ENCODE results near the gene RXYLT1.

Gene RXYLT1

DNA sequence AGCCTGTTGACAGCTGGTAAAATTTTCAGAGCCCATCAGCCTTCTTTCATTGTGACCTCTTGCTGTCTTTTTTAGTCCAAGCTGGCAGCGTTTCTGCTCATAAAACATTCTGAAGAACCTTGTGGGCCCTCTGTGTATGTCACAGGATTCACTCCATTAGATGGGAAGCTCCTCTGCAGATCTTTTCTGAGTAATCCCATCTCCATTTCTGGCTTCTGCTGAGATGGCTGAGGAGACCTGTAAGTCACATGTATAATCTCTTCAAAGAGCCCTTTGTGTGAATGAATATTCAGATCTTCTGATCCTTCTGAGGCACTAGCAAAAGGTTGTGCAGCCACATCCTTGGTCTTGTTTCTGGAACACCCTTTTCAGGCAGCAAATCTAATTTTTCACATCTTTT lies 2.8 kb downstream of the RXYLT1 start:
- Mint-ChIP-seq H3K36me3 (peaks cover 35% of the 10 kb centered on the region), H3K9me3 (no peaks in the 10 kb centered on the region), H3K27me3 (no peaks in the 10 kb centered on the region), H3K4me1 (peaks cover 20% of the 10 kb centered on the region), H3K27ac (no peak overlapping the region), H3K4me3 (no peak overlapping the region)
- no peak for ATAC-seq

DNA sequence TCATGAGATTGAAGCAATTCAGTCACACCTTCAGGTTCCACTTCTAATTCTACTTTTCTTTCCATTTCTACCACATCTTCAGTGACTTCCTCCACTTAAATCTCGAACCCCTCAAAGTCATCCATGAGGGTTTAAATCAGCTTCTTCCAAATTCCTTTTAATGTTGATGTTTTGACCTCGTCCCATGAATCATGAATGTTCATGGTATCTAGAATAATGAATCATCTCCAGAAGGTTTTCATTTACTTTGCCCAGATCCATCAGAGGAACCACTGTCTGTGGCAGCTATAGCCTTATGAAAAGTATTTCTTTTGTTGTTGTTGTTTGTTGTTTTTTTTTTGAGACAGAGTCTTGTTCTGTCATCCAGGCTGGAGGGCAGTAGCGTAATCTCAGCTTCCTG lies 7.6 kb downstream of the RXYLT1 start:
- no peak for ATAC-seq
- H3K27me3 Mint-ChIP-seq: no peaks in the 10 kb centered on the region
- H3K9me3 Mint-ChIP-seq: no peaks in the 10 kb centered on the region
- peaks cover 74% of the 10 kb centered on the region for H3K36me3 Mint-ChIP-seq
- H3K27ac Mint-ChIP-seq: no peak overlapping the region
- H3K4me1 Mint-ChIP-seq: peaks cover 8% of the 10 kb centered on the region
- no peak overlapping the region for H3K4me3 Mint-ChIP-seq

DNA sequence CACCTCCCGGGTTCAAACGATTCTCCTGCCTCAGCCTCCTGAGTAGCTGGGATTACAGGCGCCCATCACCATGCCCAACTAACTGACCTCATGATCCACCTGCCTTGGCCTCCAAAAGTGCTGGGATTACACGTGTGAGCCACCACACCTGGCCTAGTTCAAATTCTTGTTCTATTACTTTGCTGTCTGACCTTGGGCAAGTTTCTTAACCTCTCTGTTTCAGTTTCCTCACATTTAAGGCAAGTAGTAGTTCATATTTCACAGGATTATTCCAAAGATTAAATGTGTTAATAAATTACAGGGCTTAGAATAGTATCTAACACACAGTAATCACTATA lies 10.9 kb downstream of the RXYLT1 start:
- ATAC-seq: no peak
- no peaks in the 10 kb centered on the region for H3K9me3 Mint-ChIP-seq
- H3K27me3 Mint-ChIP-seq: no peaks in the 10 kb centered on the region
- no peak overlapping the region for H3K4me3 Mint-ChIP-seq
- H3K27ac Mint-ChIP-seq: no peak overlapping the region
- H3K36me3 Mint-ChIP-seq: peaks cover 55% of the 10 kb centered on the region
- no peaks in the 10 kb centered on the region for H3K4me1 Mint-ChIP-seq

DNA sequence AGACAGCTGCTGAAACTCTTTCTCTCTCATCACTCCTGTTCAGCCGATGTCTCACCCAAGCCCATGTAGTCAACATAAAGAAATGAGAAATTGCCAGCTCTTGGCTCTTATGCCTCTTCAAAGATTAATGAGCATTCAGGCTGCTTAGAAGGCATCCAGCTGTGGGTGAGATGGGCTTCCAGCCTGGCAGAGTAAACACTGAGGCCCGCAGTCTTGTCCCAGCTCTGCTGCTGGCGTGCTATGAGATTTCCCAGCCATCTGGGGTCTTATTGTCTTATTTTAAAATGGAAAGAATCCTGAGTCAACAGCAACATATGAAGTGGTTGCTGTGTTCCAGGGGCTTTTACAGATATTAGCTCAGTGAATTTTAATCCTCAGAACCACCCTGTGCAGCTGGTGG lies 12.6 kb downstream of the RXYLT1 start:
- no peak overlapping the region for H3K27ac Mint-ChIP-seq

DNA sequence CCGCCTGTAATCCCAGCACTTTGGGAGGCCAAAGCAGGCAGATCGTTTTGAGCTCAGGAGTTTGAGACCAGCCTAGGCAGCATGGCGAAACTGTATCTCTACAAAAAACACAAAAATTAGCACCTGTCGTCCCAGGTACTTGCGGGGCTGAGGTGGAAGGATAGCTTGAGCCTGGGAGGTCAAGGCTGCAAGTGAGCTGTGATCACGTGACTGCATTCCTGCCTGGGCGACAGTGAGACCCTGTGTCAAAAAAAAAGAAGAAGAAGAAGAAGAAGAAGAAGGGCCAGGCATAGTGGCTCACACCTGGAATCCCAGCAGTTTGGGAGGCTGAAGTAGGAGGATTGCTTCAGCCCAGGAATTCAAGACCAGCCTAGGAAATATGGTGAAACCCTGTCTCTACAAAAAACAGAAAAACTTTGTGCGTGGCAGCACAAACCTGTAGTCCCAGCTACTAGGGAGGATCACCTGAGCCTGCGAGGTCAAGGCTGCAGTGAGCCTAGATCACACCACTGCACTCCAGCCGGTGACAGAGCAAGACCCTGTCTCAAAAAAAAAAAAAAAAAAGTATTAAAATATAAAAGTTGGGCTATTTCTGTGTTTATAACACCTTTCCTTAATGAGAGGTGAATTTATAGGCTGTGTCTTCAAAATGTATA lies 15.5 kb downstream of the RXYLT1 start:
- Mint-ChIP-seq H3K27me3 (no peaks in the 10 kb centered on the region), H3K36me3 (peaks cover 28% of the 10 kb centered on the region), H3K4me3 (no peak overlapping the region), H3K9me3 (no peaks in the 10 kb centered on the region), H3K4me1 (no peaks in the 10 kb centered on the region), H3K27ac (no peak overlapping the region)
- ATAC-seq: no peak

More for the DNA sequence above, 12.6 kb downstream of the RXYLT1 start:
- Mint-ChIP-seq H3K4me1 (no peaks in the 10 kb centered on the region), H3K9me3 (no peaks in the 10 kb centered on the region), H3K36me3 (peaks cover 52% of the 10 kb centered on the region), H3K27me3 (no peaks in the 10 kb centered on the region), H3K4me3 (no peak overlapping the region)
- ATAC-seq: no peak

DNA sequence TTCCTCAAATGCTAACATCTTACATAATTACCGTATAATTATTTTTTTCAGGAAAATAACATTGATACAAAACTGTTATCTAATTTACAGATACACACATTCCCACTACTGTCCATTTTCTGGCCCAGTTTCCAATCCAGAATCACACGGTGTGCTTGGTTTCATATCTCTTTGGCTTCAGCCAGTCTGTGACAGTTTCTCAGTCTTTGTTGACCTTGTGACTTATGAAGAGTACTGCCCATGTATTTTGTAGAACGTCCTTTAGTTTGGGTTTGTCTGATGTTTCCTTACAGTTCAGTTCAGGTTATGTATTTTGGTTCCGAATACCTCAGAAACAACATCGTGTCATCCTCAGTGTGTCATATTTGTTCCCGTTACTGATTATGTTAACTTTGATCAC lies 16.2 kb downstream of the RXYLT1 start:
- H3K36me3 Mint-ChIP-seq: peaks cover 20% of the 10 kb centered on the region
- no peak overlapping the region for H3K27ac Mint-ChIP-seq
- ATAC-seq: no peak
- no peaks in the 10 kb centered on the region for H3K27me3 Mint-ChIP-seq
- no peak overlapping the region for H3K4me3 Mint-ChIP-seq
- no peaks in the 10 kb centered on the region for H3K9me3 Mint-ChIP-seq
- H3K4me1 Mint-ChIP-seq: no peaks in the 10 kb centered on the region

DNA sequence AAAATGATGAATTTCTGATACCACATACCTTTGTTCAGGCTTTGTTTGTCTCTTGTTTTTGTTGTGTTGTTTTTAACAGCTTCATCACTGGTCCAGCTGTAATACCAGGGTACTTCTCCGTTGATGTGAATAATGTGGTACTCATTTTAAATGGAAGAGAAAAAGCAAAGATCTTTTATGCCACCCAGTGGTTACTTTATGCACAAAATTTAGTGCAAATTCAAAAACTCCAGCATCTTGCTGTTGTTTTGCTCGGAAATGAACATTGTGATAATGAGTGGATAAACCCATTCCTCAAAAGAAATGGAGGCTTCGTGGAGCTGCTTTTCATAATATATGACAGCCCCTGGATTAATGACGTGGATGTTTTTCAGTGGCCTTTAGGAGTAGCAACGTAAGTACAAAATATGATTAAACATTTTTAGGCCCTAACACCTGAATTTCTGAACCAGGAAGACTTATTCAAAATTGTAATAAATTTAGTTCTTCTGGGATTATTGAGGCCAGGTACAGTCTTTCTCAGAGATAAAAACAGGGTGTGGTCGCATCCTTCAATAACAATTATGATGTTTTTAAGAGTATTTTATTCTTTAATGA lies 22.4 kb downstream of the RXYLT1 start:
- Mint-ChIP-seq H3K4me3 (no peak overlapping the region), H3K9me3 (no peaks in the 10 kb centered on the region), H3K4me1 (peaks cover 5% of the 10 kb centered on the region), H3K36me3 (peaks cover 6% of the 10 kb centered on the region), H3K27ac (no peak overlapping the region), H3K27me3 (no peaks in the 10 kb centered on the region)
- no peak for ATAC-seq

DNA sequence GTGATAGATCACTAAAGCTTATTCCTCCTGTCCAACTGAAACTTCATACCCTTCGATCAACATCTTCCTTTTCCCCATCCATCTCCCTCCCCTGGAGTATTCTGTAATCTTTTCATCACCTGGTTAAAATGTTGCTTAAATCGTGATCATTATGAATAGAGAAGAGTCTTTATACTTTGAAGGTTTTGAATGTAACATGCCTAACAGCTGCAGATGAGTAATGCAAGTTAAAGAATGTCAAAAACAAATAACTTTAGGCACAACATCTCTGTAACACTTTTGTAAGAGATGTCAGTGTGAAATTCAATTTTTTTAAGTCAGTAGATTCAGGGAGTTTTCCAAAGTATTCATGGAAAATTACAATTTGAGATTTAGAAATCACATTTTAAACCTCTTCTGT lies 25.0 kb downstream of the RXYLT1 start:
- Mint-ChIP-seq H3K27ac (no peak overlapping the region), H3K4me3 (no peak overlapping the region), H3K4me1 (peaks cover 5% of the 10 kb centered on the region), H3K36me3 (peaks cover 11% of the 10 kb centered on the region), H3K9me3 (no peaks in the 10 kb centered on the region), H3K27me3 (no peaks in the 10 kb centered on the region)
- ATAC-seq: no peak

DNA sequence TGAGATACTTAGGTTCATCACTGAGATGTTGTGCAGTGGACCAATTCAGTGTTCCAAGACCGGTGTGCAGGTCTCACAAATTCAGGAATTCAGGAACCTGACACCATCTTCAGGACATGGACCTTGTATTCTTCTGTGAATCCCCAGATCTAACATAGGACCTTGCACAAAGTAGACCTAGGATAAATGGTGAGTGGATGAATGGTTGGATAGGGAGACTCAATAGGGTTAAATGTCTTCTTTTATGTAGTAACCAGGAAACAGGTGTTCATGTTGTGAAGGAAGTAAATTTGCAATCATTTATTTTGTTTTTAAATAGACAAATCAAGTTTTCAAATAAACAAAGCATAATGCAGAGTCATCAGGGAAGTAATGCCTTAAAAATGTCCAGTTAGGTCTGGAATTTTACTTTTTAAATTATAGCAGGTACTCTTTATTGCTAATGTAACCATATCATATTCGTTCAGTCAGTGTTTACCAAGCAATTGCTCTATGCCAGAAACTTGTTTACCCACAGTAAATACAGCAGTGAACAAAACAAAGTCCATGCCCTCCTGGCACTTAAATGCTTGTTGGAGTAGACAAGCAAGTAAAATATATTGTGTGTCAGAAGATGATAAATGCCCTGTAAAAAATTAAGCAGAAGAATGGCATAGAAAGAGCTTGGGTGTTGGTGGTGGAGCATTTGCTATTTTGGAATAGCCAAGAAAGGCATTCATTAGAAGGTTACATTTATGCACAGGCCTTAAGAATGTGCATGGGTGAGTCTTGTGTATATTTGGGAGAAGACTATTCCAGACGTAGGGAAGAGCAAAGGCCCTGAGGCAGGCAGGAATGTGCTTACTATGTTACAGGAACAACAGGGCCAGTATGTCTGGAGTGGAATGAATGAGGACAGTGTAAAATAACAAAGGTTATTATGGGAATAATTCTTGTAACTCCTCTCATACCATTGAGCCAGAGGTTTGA lies 26.3 kb downstream of the RXYLT1 start:
- Mint-ChIP-seq H3K36me3 (peaks cover 12% of the 10 kb centered on the region), H3K4me3 (no peak overlapping the region), H3K27ac (no peak overlapping the region), H3K4me1 (peaks cover 5% of the 10 kb centered on the region), H3K27me3 (no peaks in the 10 kb centered on the region), H3K9me3 (no peaks in the 10 kb centered on the region)
- no peak for ATAC-seq

DNA sequence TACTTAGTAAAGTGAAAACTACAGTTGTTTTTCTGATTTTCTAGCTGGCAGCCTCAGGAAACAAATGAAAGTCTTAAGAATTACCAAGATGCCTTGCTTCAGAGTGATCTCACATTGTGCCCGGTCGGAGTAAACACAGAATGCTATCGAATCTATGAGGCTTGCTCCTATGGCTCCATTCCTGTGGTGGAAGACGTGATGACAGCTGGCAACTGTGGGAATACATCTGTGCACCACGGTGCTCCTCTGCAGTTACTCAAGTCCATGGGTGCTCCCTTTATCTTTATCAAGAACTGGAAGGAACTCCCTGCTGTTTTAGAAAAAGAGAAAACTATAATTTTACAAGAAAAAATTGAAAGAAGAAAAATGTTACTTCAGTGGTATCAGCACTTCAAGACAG lies 28.9 kb downstream of the RXYLT1 start:
- H3K36me3 Mint-ChIP-seq: peaks cover 12% of the 10 kb centered on the region
- H3K4me1 Mint-ChIP-seq: peaks cover 11% of the 10 kb centered on the region
- H3K4me3 Mint-ChIP-seq: no peak overlapping the region
- no peak for ATAC-seq
- H3K27ac Mint-ChIP-seq: no peak overlapping the region
- no peaks in the 10 kb centered on the region for H3K9me3 Mint-ChIP-seq
- H3K27me3 Mint-ChIP-seq: no peaks in the 10 kb centered on the region

DNA sequence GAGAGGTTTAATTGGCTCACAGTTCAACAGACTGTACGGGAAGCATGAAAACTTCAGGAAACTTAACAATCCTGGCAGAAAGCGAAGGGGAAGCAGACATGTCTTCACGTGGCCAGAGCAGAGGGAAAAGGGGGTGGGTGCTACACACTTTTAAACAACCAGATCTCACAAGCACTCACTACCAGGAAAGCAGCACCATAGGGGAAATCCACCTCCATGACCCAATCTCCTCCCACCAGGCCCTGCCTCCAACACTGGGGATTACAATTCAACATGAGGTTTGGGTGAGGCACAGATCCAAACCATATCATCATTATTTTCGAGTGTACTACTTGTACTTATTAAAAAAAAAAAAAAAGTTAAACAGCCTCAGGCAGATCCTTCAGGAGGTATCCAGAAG lies 29.9 kb downstream of the RXYLT1 start:
- H3K4me1 Mint-ChIP-seq: peaks cover 12% of the 10 kb centered on the region
- no peaks in the 10 kb centered on the region for H3K9me3 Mint-ChIP-seq
- H3K27ac Mint-ChIP-seq: no peak overlapping the region
- no peak overlapping the region for H3K4me3 Mint-ChIP-seq
- peaks cover 10% of the 10 kb centered on the region for H3K36me3 Mint-ChIP-seq
- no peaks in the 10 kb centered on the region for H3K27me3 Mint-ChIP-seq
- ATAC-seq: no peak

DNA sequence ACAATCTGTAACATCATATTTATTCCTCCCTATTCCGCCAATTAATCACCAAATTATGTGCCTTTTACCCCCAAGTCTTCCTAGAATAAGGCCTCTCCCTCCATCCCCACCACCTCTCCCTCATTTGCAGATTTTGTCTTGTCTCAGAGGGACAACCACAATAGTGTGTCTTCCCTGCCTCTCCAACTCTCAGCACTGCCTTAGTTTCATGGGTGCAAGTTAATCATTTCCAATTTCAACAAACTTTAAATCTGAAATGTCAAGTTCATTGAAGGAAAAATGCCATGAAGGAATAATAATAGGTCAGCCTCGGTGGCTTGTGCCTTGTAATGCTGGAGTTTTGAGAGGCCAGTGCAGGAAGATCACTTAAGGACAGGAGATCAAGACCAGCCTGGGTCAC lies 31.6 kb downstream of the RXYLT1 start:
- ATAC-seq: no peak
- Mint-ChIP-seq H3K27ac (peak overlapping the region; percentile 51), H3K36me3 (peaks cover 6% of the 10 kb centered on the region), H3K9me3 (no peaks in the 10 kb centered on the region), H3K27me3 (no peaks in the 10 kb centered on the region), H3K4me3 (no peak overlapping the region), H3K4me1 (peaks cover 21% of the 10 kb centered on the region)

DNA sequence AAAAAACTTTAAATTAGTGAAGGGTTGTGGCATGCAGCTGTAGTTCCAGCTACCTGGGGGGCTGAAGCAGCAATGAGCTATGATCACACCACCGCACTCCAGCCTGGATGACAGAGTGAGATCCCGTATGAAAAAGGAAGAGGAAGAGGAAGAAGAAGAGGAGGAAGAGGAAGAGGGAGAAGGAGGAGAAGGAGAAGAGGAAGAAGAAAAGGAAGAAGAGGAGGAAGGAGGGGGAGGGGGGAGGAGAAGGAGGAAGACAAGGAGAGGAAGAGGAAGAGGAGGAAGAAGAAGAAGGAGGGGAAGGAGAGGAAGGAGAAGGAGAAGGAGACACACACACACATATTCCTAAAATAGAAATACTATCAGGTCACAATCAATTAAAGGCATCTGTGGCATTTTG lies 32.0 kb downstream of the RXYLT1 start:
- peaks cover 6% of the 10 kb centered on the region for H3K36me3 Mint-ChIP-seq
- H3K27me3 Mint-ChIP-seq: no peaks in the 10 kb centered on the region
- H3K4me1 Mint-ChIP-seq: peaks cover 21% of the 10 kb centered on the region
- H3K27ac Mint-ChIP-seq: peak overlapping the region; percentile 51
- H3K9me3 Mint-ChIP-seq: no peaks in the 10 kb centered on the region
- H3K4me3 Mint-ChIP-seq: no peak overlapping the region
- no peak for ATAC-seq

DNA sequence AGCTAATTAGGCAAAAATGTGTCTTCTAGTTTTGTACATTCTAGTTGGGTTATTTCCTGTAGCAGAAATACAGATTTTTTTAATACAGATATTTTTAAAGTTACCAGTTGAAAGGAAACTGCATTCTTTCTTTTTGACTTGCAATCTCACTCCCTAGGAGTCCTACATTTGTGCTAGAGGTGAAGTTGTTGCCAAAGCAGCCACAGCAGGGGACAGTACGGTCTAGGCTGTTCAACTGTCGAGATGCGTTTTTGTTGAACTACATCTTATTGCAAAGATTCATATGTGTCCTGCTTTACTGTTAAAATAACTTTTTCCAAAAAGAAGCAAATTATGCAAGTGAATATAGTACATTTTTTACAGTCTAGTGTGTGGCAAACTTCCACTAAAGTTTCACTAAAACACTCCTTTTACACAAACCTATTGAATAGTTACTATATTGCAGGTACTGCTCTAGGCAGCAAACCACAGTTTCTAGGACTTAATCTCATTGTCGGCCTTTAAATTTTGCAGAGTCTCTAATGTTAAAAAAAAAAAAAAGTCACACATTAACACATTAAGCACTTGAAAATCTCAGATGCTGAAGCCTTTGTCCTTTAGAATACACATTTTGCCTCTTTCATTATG lies 34.5 kb downstream of the RXYLT1 start:
- Mint-ChIP-seq H3K4me3 (no peak overlapping the region), H3K9me3 (peaks cover 5% of the 10 kb centered on the region), H3K27ac (peak overlapping the region; percentile 81), H3K4me1 (peaks cover 21% of the 10 kb centered on the region), H3K36me3 (peaks cover 6% of the 10 kb centered on the region), H3K27me3 (peaks cover 7% of the 10 kb centered on the region)
- peak; percentile 8 for ATAC-seq

DNA sequence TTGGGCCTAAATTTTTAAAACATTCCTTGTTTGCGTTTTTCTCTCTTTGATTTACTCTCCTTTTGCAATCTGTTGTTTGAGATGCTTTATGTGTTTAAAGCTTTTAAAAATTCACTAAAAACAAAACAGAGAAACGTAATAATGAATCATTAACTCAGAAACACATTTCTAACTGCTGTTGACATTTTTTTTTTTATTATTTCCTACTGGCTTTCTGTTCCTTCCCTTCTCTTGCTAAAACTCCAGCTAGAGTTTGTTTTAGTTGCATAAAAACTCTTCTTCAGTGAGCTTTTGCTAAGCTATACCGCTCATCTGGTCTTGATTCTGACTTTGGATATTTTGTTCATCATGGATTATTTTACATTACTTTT lies 35.8 kb downstream of the RXYLT1 start:
- Mint-ChIP-seq H3K27ac (peak overlapping the region; percentile 81), H3K9me3 (peaks cover 11% of the 10 kb centered on the region), H3K4me1 (peaks cover 21% of the 10 kb centered on the region), H3K36me3 (no peaks in the 10 kb centered on the region), H3K27me3 (peaks cover 19% of the 10 kb centered on the region), H3K4me3 (no peak overlapping the region)
- ATAC-seq: no peak

Measured in stimulated activated memory B cell treated with anti-CD40 and anti-IgM and Interleukin-4, amounts not matched to agents 10 μg/mL and 1 μg/mL and 100 μg/mL, for 72 hours (primary cell).